ENCODE results near the gene BDNF. TPM values are rescaled to one million over a fixed set of nuclear protein-coding genes. Genes with fewer than 3 reads are reported as not detected.

Gene BDNF
- total and polyA plus RNA-seq, 4 donors, result 0.03 to 0.28 (median 0.07) TPM

DNA sequence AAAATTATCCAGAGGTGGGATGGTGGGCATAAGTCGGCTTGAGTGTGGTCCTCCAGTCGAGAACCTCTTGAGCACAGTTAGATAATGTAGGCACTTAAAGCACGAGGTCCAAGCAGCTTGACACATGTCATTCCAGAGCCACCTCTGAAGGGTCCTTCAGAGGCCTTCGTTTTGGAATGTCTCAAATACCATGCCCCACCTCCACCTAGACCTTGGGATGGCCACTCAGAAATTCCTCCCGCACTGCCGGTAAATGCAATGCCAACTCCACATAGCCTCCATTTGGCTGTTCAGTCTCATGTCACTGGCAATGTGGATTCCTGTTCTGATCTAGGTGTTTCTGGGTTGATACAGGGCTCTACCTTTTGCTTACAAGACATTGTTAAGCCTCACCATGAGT lies 43.9 kb downstream of the BDNF start:
- H3K9ac ChIP-seq (ENCODE audit: low read depth in 1 of 2, low read length in 2 of 2), result no peak overlapping the region
- H3K27me3 ChIP-seq (ENCODE audit: control insufficient read depth in 4 of 4, insufficient read depth in 4 of 4, low read length in 3 of 4), result no peaks in the 10 kb centered on the region
- 90% methylated on average over 6 of the region's 6 CpGs for WGBS
- no peaks in the 10 kb centered on the region for H3K9me3 ChIP-seq (ENCODE audit: control insufficient read depth in 4 of 4, low read length in 3 of 4)
- H3K4me1 ChIP-seq (ENCODE audit: control insufficient read depth in 4 of 4, insufficient read depth in 4 of 4, low read length in 3 of 4), result no peaks in the 10 kb centered on the region
- H3K4me3 ChIP-seq (ENCODE audit: low read depth in 1 of 3, low read length in 3 of 3), result no peak overlapping the region
- DNase-seq (ENCODE audit: low spot score), result no peak
- no peaks in the 10 kb centered on the region for H3K36me3 ChIP-seq (ENCODE audit: control insufficient read depth in 4 of 4, insufficient read depth in 3 of 4, low read depth in 1 of 4, low read length in 3 of 4)
- H3K27ac ChIP-seq (ENCODE audit: low read depth in 1 of 2, low read length in 2 of 2), result no peak overlapping the region
- TF ChIP-seq TAF1 (conservative IDR thresholded peaks at IDR 0.05) (no peak), EGR1 (IDR thresholded peaks at IDR 0.05; ENCODE audit: low read depth in 2 of 2) (no peak), JUND (IDR thresholded peaks at IDR 0.05) (no peak), FOXA2 (IDR thresholded peaks at IDR 0.05) (no peak), MAX (IDR thresholded peaks at IDR 0.05) (no peak), FOXA1 (IDR thresholded peaks at IDR 0.05) (no peak), SP1 (IDR thresholded peaks at IDR 0.05) (no peak), HNF4G (IDR thresholded peaks at IDR 0.05) (no peak), NR2F2 (IDR thresholded peaks at IDR 0.05) (no peak), ATF3 (IDR thresholded peaks at IDR 0.05) (no peak), REST (IDR thresholded peaks at IDR 0.05) (no peak), RAD21 (IDR thresholded peaks at IDR 0.05) (no peak), RXRA (IDR thresholded peaks at IDR 0.05) (no peak), HNF4A (conservative IDR thresholded peaks at IDR 0.05) (no peak), YY1 (IDR thresholded peaks at IDR 0.05) (no peak), GABPA (IDR thresholded peaks at IDR 0.05 in 1 of 2, conservative IDR thresholded peaks at IDR 0.05 in 1 of 2) (no peak)

DNA sequence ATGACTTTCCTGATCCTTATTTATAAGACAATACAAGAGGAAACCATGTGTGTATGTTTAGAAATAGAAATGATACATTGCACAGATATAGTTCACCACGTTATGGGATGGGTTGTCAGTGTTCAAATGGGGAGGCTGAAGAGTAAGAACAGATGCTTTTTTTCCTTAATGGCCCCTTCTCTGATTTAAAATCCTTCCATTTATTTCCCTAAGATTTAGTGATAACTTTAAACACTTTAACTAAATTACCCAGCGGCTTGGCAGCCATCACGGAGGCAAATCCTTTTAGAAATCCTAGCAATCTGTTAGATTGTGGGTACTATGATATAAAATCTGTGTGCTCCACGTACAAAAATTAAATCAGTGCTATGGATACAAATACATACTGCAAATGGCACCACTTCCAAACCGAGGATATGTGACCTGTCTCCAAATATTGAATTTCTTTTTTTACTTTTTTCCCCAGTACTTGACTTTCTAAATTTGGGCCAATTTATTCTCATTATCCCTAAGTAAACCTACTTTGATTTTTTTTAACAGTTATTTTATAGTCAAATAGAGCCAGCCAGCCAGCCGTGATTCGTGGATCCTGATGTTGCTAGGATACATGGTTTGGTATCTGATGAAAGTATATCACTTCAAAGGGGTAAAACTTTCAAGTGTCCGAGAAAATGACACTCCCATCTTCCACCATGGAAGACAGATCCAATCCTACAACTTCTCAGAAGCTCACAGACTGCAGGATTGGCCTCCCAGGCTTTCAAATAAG lies 46.1 kb downstream of the BDNF start:
- Histone ChIP-seq H3K27ac (ENCODE audit: low read depth in 1 of 2, low read length in 2 of 2) (no peak overlapping the region), H3K4me1 (ENCODE audit: control insufficient read depth in 4 of 4, insufficient read depth in 4 of 4, low read length in 3 of 4) (no peaks in the 10 kb centered on the region), H3K4me3 (ENCODE audit: low read depth in 1 of 3, low read length in 3 of 3) (no peak overlapping the region), H3K27me3 (ENCODE audit: control insufficient read depth in 4 of 4, insufficient read depth in 4 of 4, low read length in 3 of 4) (no peaks in the 10 kb centered on the region), H3K36me3 (ENCODE audit: control insufficient read depth in 4 of 4, insufficient read depth in 3 of 4, low read depth in 1 of 4, low read length in 3 of 4) (no peaks in the 10 kb centered on the region), H3K9me3 (ENCODE audit: control insufficient read depth in 4 of 4, low read length in 3 of 4) (no peaks in the 10 kb centered on the region), H3K9ac (ENCODE audit: low read depth in 1 of 2, low read length in 2 of 2) (no peak overlapping the region)
- no peak for TF ChIP-seq RXRA (IDR thresholded peaks at IDR 0.05)
- TF ChIP-seq ATF3 (IDR thresholded peaks at IDR 0.05), result no peak
- TF ChIP-seq NR2F2 (IDR thresholded peaks at IDR 0.05), result no peak
- TF ChIP-seq RAD21 (IDR thresholded peaks at IDR 0.05), result no peak
- no peak for TF ChIP-seq GABPA (IDR thresholded peaks at IDR 0.05 in 1 of 2, conservative IDR thresholded peaks at IDR 0.05 in 1 of 2)
- TF ChIP-seq HNF4G (IDR thresholded peaks at IDR 0.05), result no peak
- no peak for TF ChIP-seq FOXA2 (IDR thresholded peaks at IDR 0.05)
- no peak for TF ChIP-seq HNF4A (conservative IDR thresholded peaks at IDR 0.05)
- no peak for TF ChIP-seq CTCF (IDR thresholded peaks at IDR 0.05; ENCODE audit: low read depth, low read length, missing input control)
- TF ChIP-seq TAF1 (conservative IDR thresholded peaks at IDR 0.05), result no peak
- DNase-seq (ENCODE audit: low spot score), result no peak
- 92% methylated on average over 8 of the region's 8 CpGs for WGBS

All from liver (tissue), 9 donors.